Epithelial cell of prostate (primary cell): ENCODE results near the gene MAP2K4.
A peak's percentile ranks its signal among the peaks of the same experiment; 100 is the strongest.

ENCODE experiments used
- DNase-seq: peaks from one replicate; pipeline ENCODE4 v3.0.0-alpha.2; 2011; ENCODE audit warnings: low read depth, low spot score
- H3K27ac ChIP-seq: fragments of 450-650 bp; 2 replicates; pipeline ENCODE4 v1.5.1; 2017; ENCODE audit warnings: mild to moderate bottlenecking

Gene MAP2K4

DNA sequence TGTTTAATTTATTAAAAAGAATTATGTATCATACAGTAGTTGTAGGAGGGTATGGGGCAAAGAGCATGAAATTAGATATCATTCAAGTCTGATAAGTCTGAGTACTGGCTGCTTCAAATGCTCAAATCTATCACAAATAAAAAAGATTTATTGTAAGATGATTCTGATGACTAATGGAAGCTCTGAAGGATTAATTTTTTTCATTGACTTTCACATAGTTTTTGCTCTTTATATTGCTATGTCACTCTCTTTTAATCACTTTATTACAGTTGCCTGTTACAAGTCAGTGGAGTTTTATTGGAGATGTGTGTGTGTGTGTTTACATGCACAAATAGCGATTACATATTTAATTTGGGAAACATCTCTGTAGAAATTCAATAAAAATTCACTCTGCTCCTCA lies 15.0 kb downstream of the MAP2K4 start:
- DNase-seq: no peak
- H3K27ac ChIP-seq: no peak overlapping the region

DNA sequence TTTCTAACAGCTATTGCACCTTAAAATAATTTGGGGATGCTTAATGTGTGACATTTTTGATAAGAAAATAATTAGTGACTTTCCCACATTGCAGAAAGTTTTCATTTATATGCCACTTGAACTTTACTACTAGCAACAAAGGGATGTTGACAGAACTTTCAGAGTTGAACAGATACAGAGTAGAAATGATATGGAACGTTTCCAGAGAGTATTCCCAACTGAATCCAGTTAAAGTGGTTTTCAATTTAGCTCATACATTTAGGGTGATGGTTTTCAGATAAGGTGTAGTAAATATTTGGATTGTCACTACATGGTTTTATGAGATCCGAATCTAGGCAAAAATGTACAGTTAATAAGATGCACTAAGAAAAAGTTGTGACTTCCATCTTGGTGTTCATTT lies 17.3 kb downstream of the MAP2K4 start:
- no peak overlapping the region for H3K27ac ChIP-seq
- DNase-seq: no peak

- H3K27ac ChIP-seq: no peak overlapping the region
- DNase-seq: no peak
Observed at GRCh38 chr17:12040478-12040877, 19.8 kb downstream of the MAP2K4 start.

GRCh38 chr17:12041312-12041711 lies 20.6 kb downstream of the MAP2K4 start:
- H3K27ac ChIP-seq: no peak overlapping the region
- DNase-seq: peak; percentile 6

DNA sequence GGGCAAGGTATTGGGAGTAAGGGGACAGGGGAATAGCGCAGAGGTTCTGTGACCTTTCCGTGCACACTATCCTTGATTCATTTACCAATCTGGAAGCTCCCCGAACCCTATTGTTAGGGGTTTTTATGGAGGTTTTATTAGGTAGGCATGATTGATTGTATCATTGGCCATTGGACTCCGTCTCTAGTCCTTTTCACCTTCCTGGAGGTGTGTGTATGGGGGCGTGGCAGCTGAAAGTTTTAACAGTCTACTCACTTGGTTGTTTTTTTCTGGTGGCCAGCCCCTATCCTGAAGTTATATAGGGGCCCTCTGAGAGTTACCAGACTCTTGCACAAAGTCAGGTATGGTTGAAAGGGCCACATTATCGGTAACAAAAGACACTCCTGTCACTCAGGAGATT lies 23.0 kb downstream of the MAP2K4 start:
- H3K27ac ChIP-seq: no peak overlapping the region
- no peak for DNase-seq

DNA sequence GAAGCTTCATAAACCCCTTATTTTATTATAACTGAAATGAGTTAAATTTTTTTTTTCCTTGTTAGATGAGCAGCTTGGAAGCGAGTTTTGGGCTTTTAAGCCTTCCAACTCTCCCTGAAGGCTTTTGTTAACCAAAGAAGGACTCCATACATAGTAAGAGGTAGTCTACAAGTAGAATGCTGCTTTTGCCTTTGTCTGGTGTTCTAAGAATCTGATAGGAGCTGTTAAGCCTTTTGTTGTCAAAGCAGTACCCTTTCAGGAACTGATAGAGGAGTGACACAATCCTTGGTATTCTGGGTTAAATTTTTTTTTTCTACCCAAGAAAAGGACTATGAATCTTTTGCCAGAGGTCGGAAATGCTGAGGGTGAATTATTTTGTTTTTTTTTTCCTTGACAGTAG lies 26.1 kb downstream of the MAP2K4 start:
- no peak for DNase-seq
- no peak overlapping the region for H3K27ac ChIP-seq

GRCh38 chr17:12047681-12048376 lies 27.2 kb downstream of the MAP2K4 start:
- DNase-seq: no peak
- no peak overlapping the region for H3K27ac ChIP-seq

- DNase-seq: no peak
Observed at GRCh38 chr17:12048843-12049473, 28.3 kb downstream of the MAP2K4 start.

DNA sequence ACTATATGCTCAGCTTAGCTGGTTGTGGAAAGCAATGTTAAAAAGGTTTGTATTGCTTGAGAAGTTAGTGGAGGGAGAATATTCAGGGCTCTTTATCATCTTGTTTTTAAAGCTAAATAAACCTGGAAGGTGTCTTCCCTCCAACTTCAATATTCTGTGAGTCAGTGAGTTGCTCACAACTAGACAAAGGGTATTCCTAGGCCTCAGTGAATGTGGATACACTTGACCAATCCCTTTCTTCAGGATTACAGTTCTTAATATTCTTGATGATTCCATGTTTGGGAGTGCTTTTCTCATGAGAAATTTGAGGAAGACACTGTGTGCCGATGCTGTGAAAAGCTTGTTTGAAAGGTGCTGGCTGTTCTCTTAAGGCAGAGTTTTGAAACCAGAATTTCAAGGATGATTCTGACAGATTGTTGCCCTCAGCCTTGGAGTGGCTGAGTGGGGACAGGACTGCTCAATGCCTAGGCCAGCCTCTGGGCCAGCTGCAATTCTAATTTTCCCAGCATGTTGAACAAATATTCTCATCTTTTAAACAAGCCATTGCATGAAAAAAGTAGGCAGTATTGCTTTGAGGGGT lies 30.1 kb downstream of the MAP2K4 start:
- no peak for DNase-seq
- H3K27ac ChIP-seq: no peak overlapping the region

More at GRCh38 chr17:12048843-12049473, 28.3 kb downstream of the MAP2K4 start:
- H3K27ac ChIP-seq: no peak overlapping the region

- no peak overlapping the region for H3K27ac ChIP-seq
- DNase-seq: no peak
Observed at GRCh38 chr17:12053552-12053951, 32.9 kb downstream of the MAP2K4 start.

GRCh38 chr17:12055889-12056288 lies 35.2 kb downstream of the MAP2K4 start:
- DNase-seq: no peak
- H3K27ac ChIP-seq: no peak overlapping the region

GRCh38 chr17:12057520-12057919 lies 36.8 kb downstream of the MAP2K4 start:
- no peak for DNase-seq
- H3K27ac ChIP-seq: no peak overlapping the region

DNA sequence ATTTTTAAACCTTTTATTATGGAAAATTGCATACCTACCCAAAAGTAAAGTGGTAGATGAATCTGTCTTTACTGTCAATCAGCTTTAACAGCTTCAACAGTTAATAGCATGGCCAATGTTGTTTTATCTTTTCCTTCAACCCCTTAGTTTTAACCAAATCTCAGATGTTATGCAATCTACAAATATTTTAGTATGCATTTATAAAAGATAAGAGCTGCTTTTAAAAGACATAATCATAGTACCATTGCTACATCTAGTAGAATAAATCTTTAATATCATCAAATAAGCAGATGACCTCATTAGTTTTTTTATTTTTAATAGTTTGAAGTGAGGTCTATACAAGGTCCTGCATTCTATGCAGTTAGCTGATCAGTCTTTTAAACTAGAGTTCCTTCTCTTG lies 37.9 kb downstream of the MAP2K4 start:
- no peak for DNase-seq
- no peak overlapping the region for H3K27ac ChIP-seq

GRCh38 chr17:12062249-12062648 lies 41.6 kb downstream of the MAP2K4 start:
- no peak overlapping the region for H3K27ac ChIP-seq
- no peak for DNase-seq

GRCh38 chr17:12064395-12064794 lies 43.7 kb downstream of the MAP2K4 start:
- DNase-seq: no peak

DNA sequence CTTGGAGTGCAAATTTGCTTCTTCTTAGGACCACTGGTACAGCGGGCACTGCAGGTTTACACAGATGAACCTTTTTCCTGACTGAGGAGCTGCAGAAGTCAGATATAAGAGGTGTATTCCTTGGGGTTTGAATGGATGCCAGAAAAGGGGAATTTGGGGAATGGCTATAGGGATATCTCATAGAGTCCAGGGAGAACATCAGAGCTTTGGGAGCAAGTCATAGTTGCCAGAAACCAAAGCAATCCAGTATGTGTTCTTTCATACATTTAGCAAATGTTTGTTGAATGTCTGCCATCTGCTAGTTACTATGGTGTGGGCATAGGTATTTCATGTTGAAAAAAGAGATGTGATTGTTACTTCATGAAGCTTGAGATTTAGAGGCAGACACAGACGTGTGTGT lies 46.8 kb downstream of the MAP2K4 start:
- no peak for DNase-seq
- no peak overlapping the region for H3K27ac ChIP-seq

More at GRCh38 chr17:12064395-12064794, 43.7 kb downstream of the MAP2K4 start:
- H3K27ac ChIP-seq: no peak overlapping the region

- no peak overlapping the region for H3K27ac ChIP-seq
- no peak for DNase-seq
Observed at GRCh38 chr17:12068946-12069345, 48.3 kb downstream of the MAP2K4 start.

DNA sequence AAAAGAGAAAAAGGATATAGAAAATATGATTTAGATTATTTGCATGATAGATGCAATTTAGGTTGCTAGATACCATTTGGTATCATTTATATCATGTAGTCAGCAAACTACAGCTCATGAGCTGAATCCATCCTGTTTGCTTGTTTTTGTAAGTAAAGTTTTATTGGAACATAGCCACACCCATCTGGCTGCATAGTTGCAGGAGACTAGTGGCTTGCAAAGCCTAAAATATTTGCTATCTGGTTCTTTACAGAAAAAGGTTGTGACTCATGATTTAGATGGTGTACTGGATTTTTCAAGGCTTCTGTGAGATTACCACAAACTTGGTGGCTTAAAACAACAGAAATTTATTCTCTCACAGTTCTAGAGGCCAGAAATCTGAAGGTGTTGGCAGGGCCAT lies 49.9 kb downstream of the MAP2K4 start:
- no peak for DNase-seq
- H3K27ac ChIP-seq: no peak overlapping the region

GRCh38 chr17:12074346-12074745 lies 53.7 kb downstream of the MAP2K4 start:
- H3K27ac ChIP-seq: no peak overlapping the region
- DNase-seq: no peak

DNA sequence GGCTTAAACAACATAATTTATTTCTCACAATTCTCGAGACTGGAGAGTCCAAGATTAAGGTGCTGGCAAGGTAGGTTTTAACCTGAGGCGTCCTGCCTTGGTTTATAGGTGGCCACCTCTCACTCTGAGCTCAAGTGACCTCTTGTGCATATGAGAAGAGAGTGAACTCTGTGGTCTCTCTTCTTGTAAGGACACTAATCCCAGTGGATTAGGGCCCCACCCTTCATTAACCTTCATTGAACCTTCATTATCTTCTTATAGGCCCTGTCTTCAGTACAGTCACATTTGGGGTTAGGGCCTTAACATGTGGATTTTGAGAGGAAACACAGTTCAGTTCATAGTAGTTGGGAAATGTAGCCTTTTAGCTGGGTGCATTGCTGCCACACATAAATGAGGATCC lies 57.1 kb downstream of the MAP2K4 start:
- H3K27ac ChIP-seq: peak overlapping the region; percentile 42
- DNase-seq: no peak

DNA sequence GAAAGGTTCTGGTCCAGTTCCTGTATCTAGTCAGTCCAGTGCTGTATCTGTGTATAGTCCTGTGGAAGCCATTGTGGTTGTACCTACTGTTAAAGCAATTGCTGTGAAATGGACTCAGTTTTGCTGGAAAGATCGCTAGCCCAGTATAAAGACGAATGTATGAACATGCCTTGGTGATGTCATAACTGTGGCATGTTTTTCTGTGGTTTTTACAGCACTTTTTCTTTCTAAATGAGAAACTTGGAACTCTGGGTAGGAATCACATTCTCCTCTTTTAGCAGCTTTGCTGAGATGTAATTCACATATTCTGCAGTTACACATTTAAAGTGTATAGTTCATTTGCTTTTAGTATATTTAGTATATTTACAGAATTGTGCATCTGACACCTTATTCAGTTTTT lies 58.1 kb downstream of the MAP2K4 start:
- DNase-seq: no peak
- peak overlapping the region; percentile 42 for H3K27ac ChIP-seq

GRCh38 chr17:12081720-12082119 lies 61.0 kb downstream of the MAP2K4 start:
- no peak for DNase-seq

More at GRCh38 chr17:12081720-12082119, 61.0 kb downstream of the MAP2K4 start:
- no peak overlapping the region for H3K27ac ChIP-seq
